DMS53 treated with DMSO at 0.1 percent for 48 hours (cell line): ENCODE measurements around the gene WDR11.
"Not testable (repeated sequence)": the region's sequence is repeated elsewhere in the genome, so short reads cannot be mapped to it uniquely, and the experiment has no call there.

Experiments used
- DNase-seq: peaks from one replicate; lab custom pipeline; 2025; ENCODE audit not compliant: unreplicated experiment; lab: John Stamatoyannopoulos, UW

Gene WDR11

DNA sequence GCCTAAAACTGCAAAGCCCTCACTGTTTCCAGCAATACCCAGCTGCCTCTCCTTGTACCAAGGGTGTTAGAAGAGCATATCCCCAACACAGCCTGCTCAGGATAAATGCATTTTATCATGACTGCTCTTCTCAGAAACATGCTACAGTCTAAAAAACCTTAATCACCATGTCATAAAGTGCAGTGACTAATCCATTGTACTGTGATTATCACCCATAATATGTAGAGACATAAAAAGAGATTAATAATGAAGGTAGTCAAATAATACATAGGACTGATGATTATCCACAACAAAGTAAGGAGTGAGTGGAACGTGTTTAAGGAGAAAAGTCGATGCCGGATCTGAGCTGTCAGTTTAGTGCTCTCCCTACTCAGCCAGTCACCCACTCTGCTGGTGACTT lies 12.2 kb upstream of the WDR11 start:
- no peak for DNase-seq

DNA sequence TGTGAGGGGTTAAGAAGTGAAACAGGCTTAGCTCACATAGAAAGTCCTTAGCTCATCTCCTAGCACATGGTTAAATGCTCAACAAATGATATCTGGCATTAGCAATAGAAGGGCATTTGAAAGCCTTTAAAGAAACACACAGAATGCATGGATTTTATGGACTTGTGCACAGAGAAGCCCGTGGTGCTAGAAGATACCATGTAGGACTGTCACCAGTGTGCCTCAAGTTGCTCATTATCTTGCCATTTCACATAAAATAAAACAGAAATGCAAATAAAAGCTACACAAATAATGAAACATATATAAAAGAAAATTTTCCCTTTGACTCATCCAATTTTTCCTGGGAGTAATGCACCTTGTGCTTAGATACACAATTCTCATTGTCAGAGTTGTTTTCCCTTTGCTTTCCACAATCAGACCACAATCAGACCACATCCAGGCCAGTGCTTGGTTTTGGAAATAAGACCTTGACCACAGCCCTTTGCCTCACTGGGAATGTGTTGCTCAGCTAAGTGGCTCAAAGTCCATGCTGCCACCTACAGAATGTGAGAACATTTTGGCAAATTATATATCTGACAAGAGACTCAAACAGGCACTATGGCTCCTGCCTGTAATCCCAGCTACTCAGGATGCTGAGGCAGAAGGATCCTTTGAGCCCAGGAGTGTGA lies 9.5 kb upstream of the WDR11 start:
- no peak for DNase-seq

DNA sequence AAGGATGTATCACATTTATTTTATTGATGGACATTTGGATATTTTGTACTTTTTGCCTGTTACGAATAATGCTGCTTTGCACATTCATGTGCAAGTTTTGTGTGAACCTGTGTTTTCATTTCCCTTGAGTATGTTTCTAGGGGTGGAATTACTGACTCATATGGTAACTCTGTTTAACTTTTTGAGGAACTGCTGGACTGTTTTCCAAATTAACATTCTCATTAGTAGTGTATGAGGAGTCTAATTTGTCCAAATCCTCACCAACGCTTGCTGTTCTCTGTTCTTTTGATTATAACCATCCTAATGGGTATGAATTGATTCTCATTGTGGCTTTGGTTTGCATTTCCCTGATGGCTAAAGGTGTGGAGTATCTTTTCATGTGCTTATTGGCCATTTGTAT lies 3.2 kb downstream of the WDR11 start:
- DNase-seq: no peak

DNA sequence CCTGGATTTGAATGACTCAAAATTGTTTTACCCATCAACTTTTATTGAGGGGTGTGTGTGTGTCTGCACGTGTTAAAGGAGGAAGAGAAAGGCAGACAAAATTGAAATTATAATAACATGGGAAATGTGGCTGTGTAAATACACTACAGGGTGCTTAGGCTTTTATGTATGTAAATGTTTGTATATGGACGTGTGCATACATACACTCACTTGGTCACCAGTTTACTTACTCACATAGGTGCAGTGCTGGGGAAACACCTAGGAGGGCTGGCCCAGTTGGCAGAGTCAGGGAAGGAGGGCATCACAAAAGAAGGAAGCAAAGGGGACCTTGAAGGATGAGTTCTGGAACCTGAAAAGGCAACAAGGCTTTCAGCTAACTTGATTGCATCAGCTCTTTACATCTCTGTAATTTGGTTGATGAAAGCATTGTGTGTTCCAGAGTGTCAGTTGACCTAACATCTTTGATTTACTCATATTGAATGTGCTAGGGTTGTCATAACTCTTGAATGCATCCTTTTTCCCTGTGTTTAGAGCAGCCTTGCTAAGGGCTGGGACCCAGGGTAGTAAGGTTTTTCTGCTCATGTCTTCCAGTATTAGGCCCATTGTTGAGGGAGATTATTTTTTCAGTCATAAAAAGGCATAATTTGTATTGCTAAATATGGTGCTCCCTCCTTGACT lies 10.2 kb downstream of the WDR11 start:
- DNase-seq: no peak

DNA sequence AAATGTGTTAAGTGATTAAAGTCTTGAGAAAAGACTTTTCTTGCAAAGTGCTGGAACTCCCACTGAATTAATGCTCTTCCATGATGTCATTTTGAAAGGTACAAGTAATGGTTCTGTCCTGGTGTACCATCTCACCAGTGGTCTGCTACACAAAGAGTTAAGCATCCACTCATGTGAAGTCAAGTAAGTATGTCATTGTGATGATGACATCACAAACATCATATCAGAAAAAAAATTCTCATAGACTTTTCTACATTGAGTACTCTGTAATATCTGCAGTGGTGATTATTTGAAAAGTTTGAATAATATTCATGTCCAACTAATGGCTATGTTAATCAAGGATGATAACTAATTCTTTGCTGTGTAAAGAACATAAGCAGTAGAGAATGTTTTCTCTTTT lies 22.6 kb downstream of the WDR11 start:
- DNase-seq: no peak

DNA sequence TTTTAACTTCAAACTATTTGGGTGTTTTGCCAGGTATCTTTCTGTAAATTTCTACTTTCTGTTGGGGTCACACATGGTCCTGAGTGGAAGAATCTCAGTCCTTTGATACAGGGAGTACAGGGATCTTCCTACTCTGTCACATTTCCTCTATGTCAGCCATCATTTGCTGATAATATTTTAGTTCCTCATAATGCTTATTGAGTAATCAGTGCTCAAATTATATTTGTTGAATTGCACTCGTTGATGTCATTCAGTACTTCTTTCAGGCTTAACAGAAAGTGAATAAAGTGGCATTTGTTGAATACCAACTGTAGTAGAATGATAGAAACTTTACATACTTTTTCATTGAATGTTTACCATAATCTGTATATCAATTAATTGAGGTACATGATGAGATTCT lies 31.9 kb downstream of the WDR11 start:
- DNase-seq: no peak

DNA sequence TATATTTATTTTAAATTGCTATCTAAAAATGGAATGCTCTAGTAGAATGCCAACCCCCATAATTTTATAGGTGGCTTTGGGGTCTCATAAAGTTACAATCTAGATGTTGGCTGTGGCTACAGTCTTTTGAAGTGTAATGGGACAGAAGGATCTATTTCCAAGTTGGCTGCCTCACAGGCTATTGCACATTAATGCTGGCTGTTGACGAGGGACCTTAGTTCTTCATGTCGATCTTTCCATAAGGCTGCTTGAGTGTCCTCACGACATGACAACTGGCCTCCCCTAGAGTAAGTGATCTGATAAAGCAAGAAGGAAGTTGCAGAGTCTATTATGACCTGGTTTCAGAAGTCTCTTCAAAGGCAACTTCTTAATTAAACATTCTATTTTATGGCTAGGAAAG lies 36.3 kb downstream of the WDR11 start:
- no peak for DNase-seq

DNA sequence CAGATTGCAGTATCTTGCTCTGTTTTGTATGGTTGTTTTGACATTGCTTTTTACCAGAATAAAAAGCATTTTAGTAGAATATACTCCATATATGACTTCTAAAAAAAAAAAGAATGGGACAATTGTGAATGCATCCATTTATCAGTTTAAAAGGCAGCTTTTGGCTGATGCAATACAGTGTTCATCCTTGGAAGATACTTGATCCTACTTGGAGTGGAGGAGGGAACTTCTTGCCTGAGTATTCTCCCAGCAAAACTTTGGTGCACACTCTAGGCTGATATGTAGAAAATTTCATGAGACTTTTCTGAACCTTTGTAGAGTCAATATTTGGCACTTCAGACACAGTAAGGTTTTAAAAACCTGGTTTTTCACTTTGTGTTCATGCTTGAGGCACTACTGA lies 40.2 kb downstream of the WDR11 start:
- no peak for DNase-seq

DNA sequence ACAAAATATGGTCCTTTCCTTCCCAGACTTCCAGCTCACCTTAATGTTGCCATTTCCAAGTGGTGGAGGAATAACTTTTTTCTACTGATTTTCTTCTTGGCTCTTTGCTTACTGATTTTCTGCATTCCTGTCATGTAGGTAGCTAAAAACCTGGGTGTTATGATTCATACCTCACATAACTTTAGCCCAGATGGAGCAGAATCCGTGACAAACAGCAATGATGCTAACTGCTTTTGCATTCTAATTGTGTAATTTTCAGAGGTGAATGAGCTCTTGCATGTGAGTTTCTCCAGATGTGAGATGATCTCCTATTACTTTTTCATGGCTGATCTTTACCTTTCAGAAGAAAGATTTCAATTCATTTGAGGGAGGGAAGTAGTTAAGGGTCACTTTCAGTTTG lies 43.4 kb downstream of the WDR11 start:
- no peak for DNase-seq

DNA sequence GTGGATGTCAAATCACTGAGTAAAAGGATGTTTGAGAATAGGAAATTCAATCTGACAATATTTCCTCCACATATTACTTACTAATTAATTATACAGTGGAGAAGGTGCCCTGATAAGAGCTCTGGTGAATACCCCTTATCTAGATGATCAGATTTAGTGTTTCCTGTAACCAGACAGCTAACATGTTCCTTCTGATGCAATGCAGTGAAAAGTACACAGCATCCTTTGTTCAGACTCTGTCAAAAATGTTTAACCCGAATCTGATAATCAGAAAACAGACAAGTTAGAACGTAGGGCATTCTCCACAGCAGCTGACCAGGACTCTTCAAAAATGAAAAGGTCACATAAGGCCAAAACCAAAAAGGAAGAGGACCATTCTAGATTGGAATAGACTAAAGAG lies 46.2 kb downstream of the WDR11 start:
- DNase-seq: no peak

DNA sequence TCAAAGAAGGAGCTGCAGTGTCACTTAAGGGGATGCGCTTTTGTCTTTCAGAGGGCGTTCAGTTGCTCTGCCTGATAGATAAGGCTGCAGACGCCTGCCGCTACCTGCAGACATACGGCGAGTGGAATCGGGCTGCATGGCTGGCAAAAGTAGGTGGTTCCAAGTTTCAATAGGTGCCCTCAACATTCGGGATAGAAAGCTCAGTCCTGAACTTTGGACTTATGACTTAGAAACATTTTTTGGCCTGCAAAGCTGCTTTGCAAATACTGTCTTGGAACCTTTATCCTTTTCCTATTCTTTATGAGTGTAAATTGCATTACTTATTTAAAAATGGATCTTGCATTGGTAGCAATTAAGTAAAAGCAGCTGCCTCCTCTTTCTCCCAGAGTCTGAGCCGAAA lies 54.1 kb downstream of the WDR11 start:
- no peak for DNase-seq

DNA sequence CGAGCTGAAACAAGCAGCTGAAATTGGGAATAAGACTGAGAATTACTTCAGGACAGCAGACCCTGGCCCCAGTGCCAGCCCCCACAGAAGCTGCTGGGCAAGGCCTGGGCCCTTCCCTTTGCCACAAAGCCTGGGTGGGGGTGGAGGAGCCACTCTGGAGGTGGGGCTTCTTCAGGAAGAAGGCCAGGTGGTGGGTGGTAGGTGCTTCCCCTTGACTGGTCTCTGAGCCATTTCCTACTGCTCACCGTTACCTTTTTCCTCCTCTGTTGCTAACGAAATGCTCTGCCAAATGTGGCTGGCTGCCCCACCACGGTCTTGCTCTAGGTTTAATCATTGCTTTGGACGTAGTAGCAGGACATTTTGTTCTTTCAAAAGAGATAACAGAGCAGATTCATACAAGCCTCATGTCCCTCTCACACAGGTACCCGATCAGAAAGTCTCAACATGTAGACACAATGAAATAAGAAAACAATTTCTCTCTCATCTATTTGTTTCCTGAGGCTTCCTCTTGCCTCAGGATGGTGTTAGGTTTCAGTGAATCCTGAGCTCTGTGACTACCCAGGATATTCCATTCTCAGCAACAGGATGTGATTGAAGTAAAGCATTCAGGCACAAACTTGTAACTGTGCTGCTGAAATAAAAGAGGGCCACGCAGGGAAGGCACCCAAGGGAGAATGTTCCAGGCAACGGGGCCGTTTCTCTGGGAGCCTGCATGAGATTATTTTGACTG lies 66.5 kb downstream of the WDR11 start:
- no peak for DNase-seq

DNA sequence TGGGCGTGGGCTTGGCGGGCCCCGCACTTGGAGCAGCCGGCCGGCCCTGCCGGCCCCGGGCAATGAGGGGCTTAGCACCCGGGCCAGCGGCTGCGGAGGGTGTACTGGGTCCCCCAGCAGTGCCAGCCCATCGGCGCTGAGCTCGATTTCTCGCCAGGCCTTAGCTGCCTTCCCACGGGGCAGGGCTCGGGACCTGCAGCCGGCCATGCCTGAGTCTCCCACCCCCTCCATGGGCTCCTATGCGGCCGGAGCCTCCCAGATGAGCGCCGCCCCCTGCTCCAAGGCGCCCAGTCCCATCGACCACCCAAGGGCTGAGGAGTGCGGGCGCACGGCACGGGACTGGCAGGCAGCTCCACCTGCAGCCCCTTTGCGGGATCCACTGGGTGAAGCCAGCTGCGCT lies 72.7 kb downstream of the WDR11 start:
- not testable (repeated sequence) for DNase-seq

DNA sequence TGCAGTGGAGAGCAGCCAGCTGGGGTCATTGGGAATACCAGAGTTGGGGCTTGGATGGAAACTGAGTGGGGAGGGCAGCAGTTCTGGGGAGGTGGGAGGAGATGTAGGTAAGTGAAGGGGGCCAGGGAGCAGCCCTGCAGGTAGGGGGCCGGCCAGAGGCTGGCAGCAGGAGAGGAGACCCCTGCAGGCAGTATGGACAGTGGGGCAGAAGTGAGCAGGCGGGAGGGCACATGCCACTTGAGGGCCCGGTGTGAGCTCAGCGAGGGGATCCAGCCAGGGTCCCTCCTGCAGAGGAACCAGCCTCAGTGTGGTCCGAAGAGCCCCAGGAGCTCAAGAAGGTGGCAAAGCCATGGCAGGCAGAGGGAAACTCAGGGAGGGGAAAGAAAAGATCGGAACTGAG lies 75.4 kb downstream of the WDR11 start:
- DNase-seq: no peak

DNA sequence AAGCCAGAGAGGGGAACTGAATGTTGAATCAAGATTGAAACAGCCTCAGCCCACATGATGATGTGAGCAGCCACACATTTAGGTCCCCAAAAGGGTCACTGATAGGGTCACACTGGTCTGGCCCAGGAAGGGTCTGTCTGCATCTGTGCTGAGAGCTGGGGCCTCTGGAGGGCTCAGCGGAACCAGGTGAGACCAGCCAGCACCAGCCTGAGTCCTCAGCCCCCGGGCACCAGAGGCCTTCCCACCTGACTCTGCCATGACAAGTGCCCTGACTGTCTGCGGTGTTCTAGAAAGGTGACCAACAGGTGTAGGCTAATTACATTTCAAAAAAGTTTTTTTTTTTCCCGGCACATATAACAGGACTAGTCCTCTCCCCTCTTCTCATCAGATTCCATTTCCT lies 76.2 kb downstream of the WDR11 start:
- no peak for DNase-seq

DNA sequence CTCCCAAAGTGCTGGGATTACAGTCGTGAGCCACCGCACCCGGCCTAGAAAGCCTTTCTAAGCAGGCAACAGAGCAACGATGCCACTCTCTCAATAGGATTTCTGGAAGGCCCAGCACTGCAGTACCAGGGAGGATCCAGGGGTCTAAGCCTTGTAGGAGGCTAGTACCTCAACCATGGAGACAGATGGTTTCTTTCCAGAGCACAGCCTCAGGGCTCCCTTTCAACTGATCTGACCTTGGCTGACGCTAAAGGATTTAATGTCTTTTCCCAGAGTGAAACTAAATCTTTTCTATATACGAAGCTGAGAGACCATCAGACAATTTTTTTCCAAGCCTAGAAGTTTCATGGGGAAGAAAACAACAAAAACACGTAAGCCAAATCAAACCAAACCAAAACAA lies 78.0 kb downstream of the WDR11 start:
- no peak for DNase-seq

DNA sequence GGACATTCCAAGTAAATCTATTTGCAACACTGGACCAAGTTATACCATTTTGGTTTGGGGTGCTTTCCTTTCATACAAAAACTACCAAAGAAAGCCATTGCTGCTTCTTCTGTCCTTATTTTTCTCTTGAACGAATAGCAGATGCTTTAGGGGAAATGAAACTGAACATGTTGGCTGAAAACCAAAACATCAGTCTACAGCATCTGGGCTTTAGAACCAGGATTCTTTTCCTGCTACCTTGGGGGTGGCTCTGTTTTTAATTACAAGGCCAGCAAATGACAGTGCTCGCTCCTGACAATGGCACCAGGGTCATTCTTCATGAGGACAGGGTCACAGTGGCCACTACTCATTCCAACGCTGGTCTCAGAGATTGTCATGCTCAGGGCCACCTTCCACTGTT lies 80.3 kb downstream of the WDR11 start:
- DNase-seq: no peak

DNA sequence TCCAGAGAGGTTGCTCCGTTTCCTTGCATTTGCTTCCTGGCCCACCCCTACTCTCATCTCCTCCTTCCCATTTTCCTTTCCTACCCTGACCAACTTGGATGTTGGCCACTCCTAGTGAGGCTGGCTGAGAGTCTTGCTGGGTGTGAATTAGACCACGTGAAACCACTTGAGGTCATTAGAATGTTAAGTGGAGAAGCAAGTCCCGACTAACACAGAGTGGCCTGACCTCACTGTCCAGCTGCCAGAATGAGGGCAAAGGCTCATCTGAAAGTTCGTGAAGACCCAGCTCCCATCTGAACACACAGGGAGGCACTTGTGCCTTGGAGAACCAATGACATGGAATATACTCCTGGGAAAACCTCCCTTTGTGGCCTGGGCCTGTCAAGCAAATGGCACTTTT lies 80.8 kb downstream of the WDR11 start:
- DNase-seq: no peak

DNA sequence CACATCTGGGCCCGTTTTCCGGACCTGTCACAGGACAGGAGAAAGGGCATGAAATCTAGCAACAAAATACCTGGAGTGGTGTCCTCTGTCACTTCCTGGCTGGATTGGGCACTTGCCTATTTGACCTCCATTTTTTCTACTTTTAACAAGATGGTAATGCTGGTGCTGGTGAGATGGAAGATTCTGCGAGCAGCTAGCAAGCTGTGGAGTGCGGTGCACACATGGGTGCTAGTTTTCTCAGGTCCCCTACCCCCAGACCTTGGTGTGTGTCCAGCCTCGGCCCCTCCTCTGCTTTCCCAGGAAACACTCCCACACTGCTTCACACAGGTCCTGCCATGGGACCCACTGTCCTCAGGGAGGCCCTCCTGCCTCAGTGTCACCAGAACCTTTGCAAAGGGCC lies 87.7 kb downstream of the WDR11 start:
- DNase-seq: no peak

DNA sequence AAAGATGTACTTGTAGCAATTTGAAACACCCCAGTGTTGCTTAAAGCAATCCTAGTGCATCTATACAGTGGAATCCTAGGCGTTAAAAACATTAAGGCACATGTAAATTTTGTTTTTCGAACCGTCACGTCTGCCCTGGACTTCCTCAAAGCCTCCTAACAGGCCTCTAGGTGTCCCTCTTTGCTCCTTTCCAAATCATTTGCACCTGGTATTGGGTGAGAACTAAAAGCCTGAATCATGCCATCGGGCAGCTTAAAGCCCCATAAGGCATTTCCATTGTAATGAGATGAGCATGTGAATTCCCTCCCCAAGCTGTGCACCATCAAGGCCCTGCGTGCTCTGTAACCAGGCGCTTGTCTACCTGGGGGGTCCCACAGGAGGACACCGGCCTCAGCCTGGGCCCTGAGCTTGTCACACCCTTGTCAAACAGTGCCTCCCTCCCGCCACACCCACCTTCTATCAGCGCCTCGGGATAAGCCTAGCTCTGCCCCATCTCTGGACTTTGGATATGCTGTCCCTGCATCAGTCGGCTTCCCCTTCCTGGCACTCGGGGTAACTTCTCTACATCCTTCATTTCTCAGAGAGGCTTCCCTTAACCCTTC lies 89.2 kb downstream of the WDR11 start:
- no peak for DNase-seq

DNA sequence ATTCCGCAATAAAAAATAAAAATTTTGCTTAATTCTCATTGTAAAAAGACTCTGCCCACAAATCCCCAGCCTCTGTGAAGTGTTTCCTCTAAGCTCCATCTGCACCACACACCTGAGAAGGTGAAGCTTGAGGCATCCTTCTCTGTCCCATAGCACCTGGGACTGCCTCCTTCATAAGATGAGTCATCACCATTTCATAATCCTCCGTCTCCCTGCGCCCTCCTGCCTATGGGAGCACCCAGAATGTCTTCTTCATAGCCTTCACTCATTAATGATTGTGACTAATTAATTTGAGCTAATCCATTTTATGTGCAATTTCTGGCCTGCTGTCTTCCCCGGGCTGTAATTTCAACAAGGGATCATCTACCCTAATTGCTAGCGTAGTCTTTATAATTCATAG lies 90.3 kb downstream of the WDR11 start:
- DNase-seq: no peak

DNA sequence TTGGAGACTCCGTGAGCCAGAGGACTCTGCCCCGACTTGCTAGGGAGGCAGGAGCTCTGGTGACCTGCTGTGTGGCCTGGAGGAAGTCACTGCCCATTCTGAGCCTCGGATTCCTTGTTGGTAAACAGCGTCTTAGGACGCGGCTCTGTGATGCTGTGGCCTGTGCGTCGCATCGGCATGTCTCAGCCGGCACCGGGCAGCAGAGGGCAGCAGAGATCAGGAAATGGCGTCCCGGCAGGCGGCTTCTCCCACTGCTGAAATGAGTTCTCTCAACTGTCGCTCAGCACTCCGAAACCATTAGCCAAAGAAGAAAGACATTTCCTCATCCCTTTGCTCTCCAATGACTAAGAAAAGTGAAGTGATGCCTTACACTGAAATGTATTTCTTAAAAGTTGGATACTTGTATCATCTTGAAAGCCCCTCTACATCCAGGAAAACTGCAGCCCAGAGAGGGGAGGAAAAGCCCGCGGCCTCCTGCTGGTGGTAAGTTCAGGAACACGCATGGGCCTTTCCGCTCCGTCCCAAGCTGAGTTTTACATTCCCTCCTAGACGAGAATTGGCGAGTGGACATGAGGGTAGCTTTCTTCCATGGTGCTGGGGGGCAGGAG lies 91.7 kb downstream of the WDR11 start:
- DNase-seq: peak; percentile 48
